K562 (cell line): Measurements from ENCODE around the gene POMC. TPM values are rescaled to one million over a fixed set of nuclear protein-coding genes. Genes with fewer than 3 reads are reported as not detected.

ENCODE experiments used
- ATAC-seq: fragments of 200-7000 bp; cut with Tn5 transposase; 3 replicates; pipeline ENCODE4 v1.9.1; 2020; ENCODE audit warnings: moderate library complexity
- BruUV-seq: library from RNA; stranded (reverse); fragments of 400-500 nt; replicated peaks from 2 replicates; lab custom pipeline; 2021; lab: Mats Ljungman, UMichigan
- CTCF ChIA-PET: fragments of 300-600 bp; formaldehyde crosslinking; extraction: SDS; loops from one replicate; lab custom pipeline; 2021; ENCODE audit warnings: low intra/inter-chr PET ratio; lab: Yijun Ruan, JAX
- POLR2A ChIA-PET: fragments of 300-600, 350-650 bp; sonication (Branson Sonifier 250); formaldehyde crosslinking; extraction: SDS; loops from one replicate; lab custom pipeline; 2021; ENCODE audit warnings: antibody characterized with exemption, inconsistent platforms; lab: Yijun Ruan, JAX
- DNase-seq, 4 experiments: peaks; one replicate each; pipeline versions ENCODE4 v3.0.0 to v3.0.0-alpha.2; 2011 to 2018; ENCODE audit warnings: low spot score in 3 of 4, mixed read lengths in 3 of 4; ENCODE audit errors: extremely low read depth in 1 of 4
- FAIRE-seq: peaks from 2 replicates; lab custom pipeline; 2011; peaks lifted over from hg19 to GRCh38; lab: Jason Lieb, UNC
- H2AFZ ChIP-seq: 2 replicates; pipeline ENCODE4 v1.6.0; 2011; ENCODE audit warnings: low read depth, low read length, control low read depth, inconsistent platforms
- H3K27ac ChIP-seq: fragments of 200-600 bp; 3 replicates; pipeline ENCODE4 v1.8.0; 2011; ENCODE audit warnings: low read depth, mild to moderate bottlenecking, control low read depth, inconsistent platforms, low read length, moderate library complexity, mixed read lengths; ENCODE audit errors: extremely low read depth
- H3K27me3 ChIP-seq, 2 experiments: fragments of 300-600 bp in 1 of 2; 2 replicates in 1 of 2; 3 replicates in 1 of 2; pipeline versions ENCODE4 v1.6.0 to v1.8.0; 2011; ENCODE audit warnings: inconsistent platforms in 2 of 2, low read length in 2 of 2, mild to moderate bottlenecking in 1 of 2, mixed read lengths in 1 of 2, moderate library complexity in 1 of 2; ENCODE audit not compliant: control insufficient read depth in 2 of 2, insufficient read depth in 2 of 2
- H3K36me3 ChIP-seq: fragments of 300-600 bp; 3 replicates; pipeline ENCODE4 v1.8.0; 2011; ENCODE audit warnings: mild to moderate bottlenecking, low read length, inconsistent platforms; ENCODE audit not compliant: control insufficient read depth, insufficient read depth
- H3K4me1 ChIP-seq, 2 experiments: fragments of 200-600 bp in 1 of 2; replicated peaks in 1 of 2; 2 replicates in 1 of 2; 3 replicates in 1 of 2; pipeline versions ENCODE4 v1.5.1 to v1.8.0; 2011; ENCODE audit warnings: inconsistent platforms in 2 of 2, low read length in 2 of 2, mild to moderate bottlenecking in 1 of 2, mixed read lengths in 1 of 2, moderate library complexity in 1 of 2; ENCODE audit not compliant: control insufficient read depth in 2 of 2, insufficient read depth in 2 of 2
- H3K4me2 ChIP-seq: 2 replicates; pipeline ENCODE4 v1.6.1; 2011; ENCODE audit warnings: low read length, control low read depth, inconsistent platforms, mixed read lengths; ENCODE audit not compliant: insufficient read depth
- H3K4me3 ChIP-seq: fragments of 200-600 bp; sonication (generic), shearing (Covaris generic); 2 replicates; pipeline ENCODE4 v1.5.1; 2016; ENCODE audit warnings: control low read depth, inconsistent platforms
- H3K79me2 ChIP-seq: fragments of 200-600 bp; 3 replicates; pipeline ENCODE4 v1.8.0; 2011; ENCODE audit warnings: low read length, inconsistent platforms; ENCODE audit not compliant: control insufficient read depth, insufficient read depth
- H3K9ac ChIP-seq, 2 experiments: 2 replicates each; pipeline versions ENCODE4 v1.6.0 to v1.6.1; 2011; ENCODE audit warnings: low read depth in 2 of 2, low read length in 2 of 2, control low read depth in 1 of 2, inconsistent platforms in 1 of 2, mild to moderate bottlenecking in 1 of 2, mixed read lengths in 1 of 2; ENCODE audit not compliant: insufficient read depth in 1 of 2
- H3K9me1 ChIP-seq: one replicate; pipeline ENCODE4 v1.6.0; 2011; ENCODE audit warnings: inconsistent platforms, mild to moderate bottlenecking, low read length, moderate library complexity; ENCODE audit not compliant: control insufficient read depth, insufficient read depth
- H3K9me3 ChIP-seq: replicated peaks from 2 replicates; pipeline ENCODE4 v1.5.1; 2011; ENCODE audit warnings: low read depth, low read length, inconsistent platforms; ENCODE audit not compliant: control insufficient read depth, insufficient read depth
- H4K20me1 ChIP-seq: replicated peaks from 2 replicates; pipeline ENCODE4 v1.6.1; 2011; ENCODE audit warnings: low read length, inconsistent platforms, mixed read lengths; ENCODE audit not compliant: control insufficient read depth, insufficient read depth
- CC2D1A ChIP-seq: fragments of 450-650 bp; IDR thresholded peaks from 2 replicates; pipeline ENCODE4 v1.6.1; 2017; ENCODE audit warnings: mild to moderate bottlenecking
- ETV1 ChIP-seq: fragments of 450-650 bp; conservative IDR thresholded peaks from 2 replicates; pipeline ENCODE4 v1.6.1; 2016; ENCODE audit warnings: missing genetic modification characterization, control low read depth, low read depth, missing compliant biosample characterization
- GATAD2B ChIP-seq: fragments of 450-650 bp; IDR thresholded peaks from 2 replicates; pipeline ENCODE4 v1.6.1; 2017; ENCODE audit warnings: mild to moderate bottlenecking, borderline replicate concordance
- GTF2E2 ChIP-seq: fragments of 200-800 bp; sonication (Bioruptor generic); IDR thresholded peaks from 2 replicates; pipeline ENCODE4 v1.6.1; 2016; ENCODE audit warnings: missing genetic modification characterization, missing compliant biosample characterization
- KHSRP ChIP-seq: fragments of 450-650 bp; IDR thresholded peaks from 2 replicates; pipeline ENCODE4 v1.6.1; 2017
- TFE3 ChIP-seq: fragments of 450-650 bp; formaldehyde crosslinking; IDR thresholded peaks from 2 replicates; pipeline ENCODE4 v1.4.0; 2020; ENCODE audit warnings: mild to moderate bottlenecking, mixed read lengths
- ZNF184 ChIP-seq: sonication (generic); formaldehyde crosslinking; IDR thresholded peaks from 2 replicates; pipeline ENCODE4 v1.5.0; 2020; ENCODE audit warnings: missing genetic modification reagents
- ZNF398 ChIP-seq: fragments of 250-450 bp; sonication (Bioruptor Pico); IDR thresholded peaks from 2 replicates; pipeline ENCODE4 v1.8.0; 2021; ENCODE audit warnings: moderate library complexity, mild to moderate bottlenecking, inconsistent platforms
- ZNF444 ChIP-seq: fragments of 250-450 bp; sonication (Bioruptor Pico); IDR thresholded peaks from 2 replicates; pipeline ENCODE4 v1.4.0; 2020; ENCODE audit warnings: mild to moderate bottlenecking, moderate library complexity
- WGBS: fragments of 100-300 bp; shearing (Covaris generic); methylation state at CpG from one replicate; pipeline ENCODE4 v1.1.6; 2016; ENCODE audit warnings: low coverage, mixed read lengths; ENCODE audit not compliant: insufficient coverage; ENCODE audit errors: missing lambda C conversion rate; 5-methylcytosine and 5-hydroxymethylcytosine counted together
- in situ Hi-C: fragments of 300-500 bp; cut with MboI; formaldehyde crosslinking; loops from 4 replicates; pipeline ENCODE4 v1.15.0; 2018; ENCODE audit warnings: inconsistent platforms, mixed read lengths
- intact Hi-C: fragments of 100-400 bp; cut with micrococcal nuclease; formaldehyde crosslinking; loops from 2 replicates; pipeline ENCODE4 v1.14.2; 2022
- polyA plus RNA-seq, 8 experiments: library from polyadenylated mRNA; depleted of rRNA in 4 of 8; stranded (reverse) in 5 of 8; unstranded in 3 of 8; fragments of >200 nt; fragmentation: Nextera tagmentation in 2 of 8; fragmentation: Illumina TruSeq in 1 of 8; extraction: Ambion mirVana in 2 of 8; extraction: Trizol in 1 of 8; gene quantifications; 2 replicates each; pipeline versions ENCODE4 v1.2.1 to v1.2.3, GENCODE V29; 2011 to 2014; ENCODE audit warnings: inconsistent platforms in 1 of 8, missing spikeins in 1 of 8
- total RNA-seq, 7 experiments: library from RNA; depleted of rRNA in 6 of 7; stranded (reverse); fragments of >200 nt in 6 of 7; fragmentation: Illumina TruSeq in 2 of 7; extraction: Trizol in 2 of 7; gene quantifications; 2 replicates each; pipeline versions ENCODE4 v1.2.1 to v1.2.3, GENCODE V29; 2011 to 2021; ENCODE audit warnings: low replicate concordance in 1 of 7

POMC gene
- total and polyA plus RNA-seq, 9 of the 15 experiments (the other 6 are each of a cell fraction or from before 2014, with no cell fraction given), result not detected

GRCh38 chr2:25184254-25184653 is 15.9 kb upstream of the POMC start:
- Histone ChIP-seq H3K27me3 (peaks cover 9 to 59% of the 10 kb centered on the region in 2 experiments), H3K9me1 (no peaks in the 10 kb centered on the region), H3K36me3 (no peaks in the 10 kb centered on the region), H3K4me3 (no peak overlapping the region), H3K9me3 (no peaks in the 10 kb centered on the region), H2AFZ (no peak overlapping the region), H3K4me2 (no peak overlapping the region), H3K79me2 (no peaks in the 10 kb centered on the region), H3K27ac (no peak overlapping the region), H4K20me1 (no peaks in the 10 kb centered on the region), H3K9ac (no peak overlapping the region), H3K4me1 (no peaks in the 10 kb centered on the region; a peak in 1 of 5 replicates)
- TF ChIP-seq ZNF444 (CRISPR knock-in tag) (no peak), KHSRP (no peak), GTF2E2 (tag) (no peak), ETV1 (no peak), TFE3 (CRISPR knock-in tag) (no peak), CC2D1A (no peak), GATAD2B (no peak), ZNF398 (CRISPR knock-in tag) (no peak), ZNF184 (CRISPR knock-in tag) (no peak)
- intact Hi-C loops, result no loop called here
- ChIA-PET POLR2A (interaction anchor here (0.6 kb wide), 1 partner anchor 68 kb away, joined by 3 read pairs; no protein-coding TSS in a partner anchor), CTCF (no interaction called here)
- ATAC-seq (no peak), FAIRE-seq (no peak), DNase-seq (no peak)
- WGBS, result 4% methylated on average over 5 of the region's 5 CpGs
- in situ Hi-C loops, result no loop called here
- BruUV-seq, result no TSS peak
